GM21576 (cell line): ENCODE results near the gene MIA3.
A peak's percentile ranks its signal among the peaks of the same experiment; 100 is the strongest.
"Not testable (repeated sequence)": the region's sequence is repeated elsewhere in the genome, so short reads cannot be mapped to it uniquely, and the experiment has no call there.

Source experiments
- ATAC-seq: cut with Tn5 transposase; IDR thresholded peaks from one replicate; pipeline ENCODE4 v1.9.1; 2021; ENCODE audit warnings: mild to moderate bottlenecking, moderate library complexity; ENCODE audit not compliant: unreplicated experiment

Gene MIA3

GRCh38 chr1:222665964-222666363, 48.1 kb downstream of the MIA3 start:
- ATAC-seq: no peak

GRCh38 chr1:222668184-222668583, 50.3 kb downstream of the MIA3 start:
- not testable (repeated sequence) for ATAC-seq

DNA sequence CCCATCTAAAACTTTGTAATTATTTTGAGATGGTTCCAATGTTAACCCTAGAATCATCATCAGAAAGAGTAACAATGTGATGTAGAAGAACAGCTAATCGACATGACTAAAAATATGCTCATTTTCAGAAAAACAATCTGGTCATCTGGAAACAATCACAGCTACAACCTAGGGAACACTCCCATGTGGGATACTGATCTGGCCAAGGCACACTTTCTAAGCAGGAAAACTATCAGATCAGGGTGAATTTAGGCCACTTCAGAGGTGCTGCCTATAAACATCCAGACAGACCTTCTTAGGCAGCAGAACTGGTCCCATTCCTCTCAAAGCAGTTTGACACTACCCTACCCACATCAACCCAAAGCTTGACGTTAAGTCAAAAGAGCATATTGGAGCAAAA, 51.2 kb downstream of the MIA3 start:
- ATAC-seq: not testable (repeated sequence)

DNA sequence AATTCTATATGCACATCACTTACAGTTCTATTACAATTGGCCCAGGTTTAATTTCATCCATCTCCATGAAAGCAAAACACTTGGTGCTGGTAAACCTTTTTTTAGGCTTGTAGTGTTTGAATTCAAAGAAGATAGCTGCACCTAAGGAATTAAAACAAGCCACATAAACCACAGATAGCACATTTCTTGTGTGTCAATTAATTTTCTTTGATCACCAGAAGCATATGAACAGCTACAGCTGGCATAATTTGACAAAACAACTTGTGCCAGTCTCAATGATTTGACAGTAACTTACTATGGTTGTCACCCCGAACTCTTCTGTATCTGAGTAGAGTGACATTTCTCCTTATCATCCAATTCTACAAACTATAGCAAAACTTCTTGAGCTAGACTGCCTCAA, 52.2 kb downstream of the MIA3 start:
- no peak for ATAC-seq

- no peak for ATAC-seq
These were observed 62.2 kb downstream of the MIA3 start for GRCh38 chr1:222680080-222680479.

DNA sequence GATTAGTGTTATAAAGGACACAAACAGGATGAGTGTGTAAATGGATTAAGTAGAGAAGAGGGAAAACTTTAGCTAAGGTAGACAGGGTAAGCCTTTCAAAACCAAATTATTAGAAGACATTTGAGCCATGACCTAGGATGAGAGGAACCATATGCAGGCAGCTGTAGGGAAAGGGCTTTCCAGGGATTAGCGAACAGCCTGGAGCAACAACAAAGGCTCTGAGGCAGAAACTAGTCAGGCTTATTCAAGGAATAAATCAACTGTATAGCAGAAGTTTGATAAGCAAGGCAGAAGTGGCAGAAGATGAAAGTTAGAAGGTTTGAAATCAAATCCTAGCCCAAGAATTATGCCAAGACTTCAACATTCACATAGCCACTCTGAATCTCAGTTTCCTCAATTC, 73.1 kb downstream of the MIA3 start:
- ATAC-seq: no peak

DNA sequence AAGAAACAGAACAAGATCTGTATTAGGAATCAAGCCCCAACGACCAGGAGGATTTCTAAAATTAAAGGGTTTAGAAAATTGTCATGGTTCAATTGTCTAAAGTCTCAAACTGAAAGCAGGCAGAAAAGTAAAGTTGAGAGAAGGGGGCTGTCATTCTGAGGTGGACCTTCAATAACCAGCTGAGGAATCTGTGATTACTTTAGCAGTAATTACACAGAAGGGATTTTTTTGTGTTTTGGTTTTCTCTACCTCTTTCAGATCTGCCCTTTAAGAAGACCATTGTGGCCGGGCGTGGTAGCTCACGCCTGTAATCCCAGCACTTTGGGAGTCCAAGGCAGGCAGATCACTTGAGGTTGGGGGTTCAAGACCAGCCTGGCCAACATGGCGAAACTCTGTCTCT, 77.0 kb downstream of the MIA3 start:
- ATAC-seq: no peak

DNA sequence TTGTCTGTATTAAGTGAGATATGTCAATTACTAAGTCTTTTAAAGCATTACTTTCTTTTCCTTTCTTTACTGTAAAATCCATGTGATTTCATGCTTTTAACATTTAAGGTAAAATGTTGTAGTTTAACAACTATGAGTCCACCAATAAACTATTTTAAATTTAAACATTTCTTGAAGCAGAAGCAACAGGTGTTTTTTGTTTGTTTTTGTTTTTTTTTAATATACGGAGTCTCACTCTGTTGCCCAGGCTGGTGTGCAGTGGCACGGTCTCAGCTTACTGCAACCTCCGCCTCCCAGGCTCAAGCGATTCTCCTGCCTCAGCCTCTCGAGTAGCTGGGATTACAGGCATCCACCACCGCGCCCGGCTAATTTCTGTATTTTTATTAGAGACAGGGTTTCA, 78.8 kb downstream of the MIA3 start:
- ATAC-seq: no peak

DNA sequence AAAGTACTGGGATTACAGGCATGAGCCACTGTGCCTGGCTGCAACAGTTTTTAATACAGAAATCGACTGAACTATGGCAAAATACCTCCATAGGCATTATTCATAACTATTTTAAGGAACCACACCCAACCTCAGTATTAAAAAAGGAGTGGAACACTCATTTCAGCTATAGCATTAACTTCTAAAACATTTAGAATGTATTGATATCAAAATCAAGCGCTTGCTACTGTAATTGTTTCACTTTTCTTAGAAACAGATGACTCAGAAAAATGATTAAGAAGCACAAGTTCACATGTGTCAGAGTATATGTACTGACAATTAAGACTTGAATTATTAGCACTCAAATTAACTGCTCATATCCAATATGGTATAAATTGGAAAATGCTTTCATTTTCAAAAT, 79.3 kb downstream of the MIA3 start:
- ATAC-seq: no peak

DNA sequence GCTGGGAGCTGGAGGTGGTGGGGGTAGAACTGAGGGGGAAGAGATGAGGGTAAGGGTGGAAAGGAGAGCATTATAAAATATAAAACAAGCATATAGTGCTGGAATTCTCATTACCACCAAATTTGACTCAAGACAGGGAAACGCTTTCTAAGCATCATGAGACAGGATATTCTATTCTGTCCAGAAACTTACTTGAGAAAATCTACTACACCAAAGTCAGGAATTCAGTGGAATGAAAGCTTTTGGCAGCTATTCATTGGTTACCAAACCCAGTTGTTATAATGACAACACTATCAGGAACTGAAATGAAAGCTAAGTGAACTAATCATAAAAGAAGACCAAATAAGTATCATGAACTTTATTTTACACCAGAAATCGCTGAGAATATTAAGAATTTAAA, 79.9 kb downstream of the MIA3 start:
- ATAC-seq: no peak

DNA sequence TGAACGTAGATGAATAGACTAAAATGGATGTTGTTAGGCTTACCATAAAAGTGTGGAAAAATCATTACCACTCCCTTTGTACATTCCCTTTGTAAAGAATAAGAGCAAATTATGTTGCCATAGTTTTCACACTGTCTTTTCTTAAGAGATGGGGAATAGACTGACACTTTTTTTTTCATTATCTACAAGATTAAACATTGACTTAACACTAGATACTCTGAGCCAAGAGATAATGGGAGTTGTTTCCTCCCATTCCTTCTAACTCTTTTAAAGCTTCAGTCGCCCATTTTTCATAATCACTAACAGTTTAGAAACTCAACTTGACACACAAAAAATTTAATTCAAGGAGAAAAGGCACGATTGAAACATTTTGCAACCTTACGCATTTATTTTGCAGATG, 84.3 kb downstream of the MIA3 start:
- no peak for ATAC-seq

DNA sequence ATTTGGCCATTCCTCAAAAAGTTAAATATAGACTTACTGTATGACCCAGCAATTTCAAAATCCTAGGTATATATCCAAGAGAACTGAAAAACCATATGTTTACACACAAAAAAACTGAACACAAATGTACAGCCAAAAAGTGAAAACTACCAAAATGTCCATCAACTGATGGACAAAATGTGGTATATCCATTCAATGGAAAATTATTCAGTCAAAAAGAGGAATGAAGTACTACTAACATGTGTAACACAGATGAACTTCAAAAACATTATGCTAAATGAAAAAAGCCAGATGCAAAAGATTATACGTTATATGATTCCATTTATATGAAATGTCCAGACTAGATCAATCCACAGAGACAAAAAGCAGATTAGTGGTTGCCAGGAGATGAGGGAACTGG, 86.4 kb downstream of the MIA3 start:
- ATAC-seq: no peak

DNA sequence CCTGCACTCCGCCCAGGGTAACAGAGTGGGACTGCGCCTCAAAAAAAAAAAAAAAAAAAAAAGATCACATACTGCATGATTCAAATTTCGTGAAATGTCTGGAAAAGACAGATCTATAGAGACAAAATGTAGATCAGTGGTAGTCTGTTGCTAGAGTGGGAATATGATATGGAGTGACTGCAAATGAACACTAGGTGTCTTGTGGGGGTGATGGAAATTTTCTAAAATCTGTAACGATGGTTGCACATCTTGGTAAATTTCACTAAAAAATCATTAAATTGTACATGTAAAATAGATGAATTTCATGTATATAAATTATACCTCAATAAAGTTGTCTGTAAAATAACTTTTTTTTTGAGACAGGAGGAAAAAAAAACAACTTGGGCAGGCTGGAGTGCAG, 88.9 kb downstream of the MIA3 start:
- ATAC-seq: no peak

- no peak for ATAC-seq
These were observed 91.8 kb downstream of the MIA3 start for GRCh38 chr1:222709700-222710153.

DNA sequence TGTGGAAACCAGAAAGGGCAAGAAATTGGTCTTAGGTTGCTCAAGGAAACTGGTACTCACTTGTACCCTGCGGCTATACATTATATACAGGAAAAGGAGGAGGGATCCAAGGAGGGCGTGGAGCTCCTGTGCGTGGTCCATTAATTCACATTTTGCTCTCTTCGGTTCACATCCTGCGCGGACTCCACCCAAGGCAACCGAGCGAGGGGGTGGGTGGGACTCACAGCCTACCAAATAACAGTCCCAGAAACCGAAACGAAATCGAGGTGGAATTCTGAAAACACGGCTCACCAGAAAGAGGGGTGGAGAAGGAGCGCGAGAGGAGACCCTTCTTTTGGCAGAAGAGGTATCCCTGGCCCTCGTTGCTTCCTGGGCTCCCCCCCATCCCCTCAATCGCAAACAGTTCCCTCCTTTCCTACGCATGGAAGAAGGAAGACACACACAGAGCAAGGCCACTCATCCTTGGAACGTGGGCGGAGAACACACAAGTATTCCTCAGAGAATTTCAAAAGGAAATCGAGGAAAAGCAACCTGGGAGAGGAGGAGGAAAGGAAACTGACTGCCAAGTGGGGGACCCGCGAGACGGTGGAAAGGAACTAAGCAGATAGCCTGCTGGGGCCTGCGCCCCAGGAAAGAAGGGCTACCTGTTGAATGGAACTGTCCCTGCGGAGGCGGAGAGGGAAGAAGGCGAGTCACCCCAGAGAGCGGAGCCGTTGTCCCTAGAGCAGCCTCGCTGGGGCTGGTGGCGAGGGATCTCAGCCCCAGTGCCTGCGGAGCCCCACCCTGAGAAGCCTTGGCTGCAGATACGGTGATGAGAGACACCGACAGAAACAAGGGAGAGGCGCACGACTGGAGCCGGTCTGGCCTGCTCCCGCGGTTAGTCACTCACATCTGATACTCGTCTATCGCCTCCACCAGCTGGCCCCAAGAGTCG, 93.7 kb downstream of the MIA3 start:
- peak; percentile 32 for ATAC-seq

- peak; percentile 73 for ATAC-seq
These were observed 94.6 kb downstream of the MIA3 start, which contains the start of the genes AIDA and BROX for GRCh38 chr1:222712253-222713090. Gene AIDA, minus strand, starts transcription at chr1:222712491. Its CDS starts 174 bp downstream, at chr1:222712317. Gene BROX, plus strand, starts transcription at chr1:222712564. Its CDS starts 3,136 bp downstream, at chr1:222715700.

DNA sequence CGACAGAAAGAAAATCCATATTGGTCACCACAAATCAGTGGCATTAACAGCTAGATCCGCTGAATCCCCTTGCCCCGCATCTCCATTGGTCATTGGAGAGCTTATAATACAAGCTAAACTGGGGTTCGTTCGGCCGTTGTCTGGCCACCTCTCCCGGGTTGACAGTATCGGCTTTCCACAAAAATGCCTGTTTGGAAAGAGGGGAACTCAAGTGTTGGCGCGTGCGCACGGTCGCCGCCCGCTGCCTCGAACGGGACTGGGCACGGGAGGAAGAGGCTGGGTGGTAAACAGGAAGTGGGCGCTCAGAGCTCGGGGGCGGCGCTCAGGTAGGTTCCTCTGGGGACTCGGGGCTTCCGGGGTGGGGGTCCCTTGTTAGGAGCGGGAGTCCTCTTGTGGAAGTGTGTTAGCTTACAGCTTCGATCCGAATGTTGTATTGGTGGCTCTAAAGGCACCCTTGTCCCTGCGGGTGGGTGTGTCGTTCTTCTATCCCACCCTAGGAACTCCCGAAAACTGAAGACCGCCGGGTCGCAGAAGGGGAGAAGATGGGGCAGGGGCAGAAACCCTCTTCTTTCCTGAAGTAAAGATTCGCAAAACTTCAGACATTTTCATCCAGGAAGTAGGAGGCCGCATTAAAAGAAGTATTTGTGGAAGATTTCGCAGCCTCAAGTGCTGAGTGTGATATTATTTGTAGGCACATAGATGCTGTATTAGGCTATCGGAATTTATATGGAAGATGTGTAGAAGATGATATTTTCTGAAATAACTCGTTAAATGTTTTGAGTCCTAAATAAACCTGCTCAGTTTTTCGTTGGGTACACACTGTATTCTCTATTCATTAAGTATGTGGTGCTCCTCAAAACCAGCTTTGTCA, 95.4 kb downstream of the MIA3 start:
- ATAC-seq: peak; percentile 67

GRCh38 chr1:222716393-222716792, 98.5 kb downstream of the MIA3 start:
- no peak for ATAC-seq
